Ramos (cell line): ENCODE results near the gene SLC12A6.

Experiments
- in situ Hi-C: fragments of 300-500 bp; cut with MboI; formaldehyde crosslinking; loops from one replicate; pipeline ENCODE4 v1.14.3; 2022; ENCODE audit warnings: low sequenced_read_pairs; ENCODE audit not compliant: unreplicated experiment

SLC12A6 gene

GRCh38 chr15:34335176-34336032, 2.2 kb downstream of the SLC12A6 start:
- in situ Hi-C loops: no loop called here

- in situ Hi-C loops: no loop called here
Measured at GRCh38 chr15:34334672-34335071, 2.9 kb downstream of the SLC12A6 start.

- in situ Hi-C loops: no loop called here
Measured at GRCh38 chr15:34332553-34333120, 4.9 kb downstream of the SLC12A6 start.

- in situ Hi-C loops: no loop called here
Measured at GRCh38 chr15:34331809-34332208, 5.8 kb downstream of the SLC12A6 start.

- in situ Hi-C loops: no loop called here
Measured at GRCh38 chr15:34330279-34330678, 7.3 kb downstream of the SLC12A6 start.

GRCh38 chr15:34329006-34329405, 8.6 kb downstream of the SLC12A6 start:
- in situ Hi-C loops: no loop called here

- in situ Hi-C loops: no loop called here
Measured at GRCh38 chr15:34327906-34328305, 9.7 kb downstream of the SLC12A6 start.

- in situ Hi-C loops: no loop called here
Measured at GRCh38 chr15:34325368-34325767, 12.2 kb downstream of the SLC12A6 start.

- in situ Hi-C loops: no loop called here
Measured at GRCh38 chr15:34324933-34325332, 12.6 kb downstream of the SLC12A6 start.

- in situ Hi-C loops: no loop called here
Measured at GRCh38 chr15:34323217-34323616, 14.4 kb downstream of the SLC12A6 start.

- in situ Hi-C loops: no loop called here
Measured at GRCh38 chr15:34318277-34319079, 19.1 kb downstream of the SLC12A6 start.

- in situ Hi-C loops: no loop called here
Measured at GRCh38 chr15:34314491-34315490, 22.8 kb downstream of the SLC12A6 start.

GRCh38 chr15:34311563-34311962, 26.0 kb downstream of the SLC12A6 start:
- in situ Hi-C loops: no loop called here

- in situ Hi-C loops: no loop called here
Measured at GRCh38 chr15:34304613-34305012, 33.0 kb downstream of the SLC12A6 start.

GRCh38 chr15:34301058-34301457, 36.5 kb downstream of the SLC12A6 start:
- in situ Hi-C loops: no loop called here

GRCh38 chr15:34297059-34297458, 40.5 kb downstream of the SLC12A6 start:
- in situ Hi-C loops: no loop called here

- in situ Hi-C loops: no loop called here
Measured at GRCh38 chr15:34292621-34293020, 45.0 kb downstream of the SLC12A6 start.

- in situ Hi-C loops: no loop called here
Measured at GRCh38 chr15:34284937-34285336, 52.6 kb downstream of the SLC12A6 start.

GRCh38 chr15:34282384-34282783, 55.2 kb downstream of the SLC12A6 start:
- in situ Hi-C loops: no loop called here

- in situ Hi-C loops: no loop called here
Measured at GRCh38 chr15:34280193-34280592, 57.4 kb downstream of the SLC12A6 start.
